HepG2 (cell line): ENCODE measurements around the gene CASKIN1.

ENCODE experiments used
- CEBPB ChIP-seq: IDR thresholded peaks from 2 replicates; pipeline ENCODE4 v1.6.1; 2011; ENCODE audit warnings: low read depth, low read length, improper control_type of control experiment, borderline replicate concordance
- MAFF ChIP-seq: IDR thresholded peaks from 2 replicates; pipeline ENCODE4 v1.6.1; 2011; ENCODE audit warnings: low read depth, low read length, improper control_type of control experiment
- NCOA1 ChIP-seq: sonication (generic); formaldehyde crosslinking; IDR thresholded peaks from 2 replicates; pipeline ENCODE4 v1.9.0; 2021; ENCODE audit warnings: missing genetic modification reagents
- NFIC ChIP-seq: IDR thresholded peaks from 2 replicates; pipeline ENCODE4 v1.6.1; 2012; ENCODE audit warnings: mild to moderate bottlenecking, low read length, inconsistent platforms
- PAX8 ChIP-seq: sonication (generic); formaldehyde crosslinking; IDR thresholded peaks from 2 replicates; pipeline ENCODE4 v1.8.0; 2022; ENCODE audit warnings: mild to moderate bottlenecking, missing genetic modification reagents, borderline replicate concordance
- PHF21A ChIP-seq: sonication (generic); formaldehyde crosslinking; IDR thresholded peaks from 2 replicates; pipeline ENCODE4 v1.5.0; 2020; ENCODE audit warnings: mild to moderate bottlenecking, missing genetic modification reagents
- POLR2AphosphoS5 ChIP-seq: IDR thresholded peaks from 2 replicates; pipeline ENCODE4 v1.6.1; 2012; ENCODE audit warnings: low read depth, low read length
- SIN3A ChIP-seq: IDR thresholded peaks from 2 replicates; pipeline ENCODE4 v1.6.1; 2011; ENCODE audit warnings: low read depth, mild to moderate bottlenecking, control low read depth, low read length, borderline replicate concordance
- ZBTB1 ChIP-seq: sonication (generic); formaldehyde crosslinking; IDR thresholded peaks from 2 replicates; pipeline ENCODE4 v1.4.0; 2020; ENCODE audit warnings: missing genetic modification reagents, borderline replicate concordance
- ZNF792 ChIP-seq: IDR thresholded peaks from 2 replicates; pipeline ENCODE4 v1.6.1; 2016
- TF ChIP-seq, protein P1 (sequence below): sonication (generic); formaldehyde crosslinking; IDR thresholded peaks from 2 replicates; pipeline ENCODE4 v1.5.0; 2020; ENCODE audit warnings: missing genetic modification reagents
- TF ChIP-seq, protein P2 (sequence below): IDR thresholded peaks from 2 replicates; pipeline ENCODE4 v1.6.1; 2016
- TF ChIP-seq, protein P3 (sequence below): sonication (generic); formaldehyde crosslinking; IDR thresholded peaks from 2 replicates; pipeline ENCODE4 v1.5.0; 2020; ENCODE audit warnings: mild to moderate bottlenecking, missing genetic modification reagents, moderate library complexity
- TF ChIP-seq, protein P4 (sequence below): sonication (generic); formaldehyde crosslinking; IDR thresholded peaks from 2 replicates; pipeline ENCODE4 v1.9.0; 2021; ENCODE audit warnings: mild to moderate bottlenecking, missing genetic modification reagents

DNA sequence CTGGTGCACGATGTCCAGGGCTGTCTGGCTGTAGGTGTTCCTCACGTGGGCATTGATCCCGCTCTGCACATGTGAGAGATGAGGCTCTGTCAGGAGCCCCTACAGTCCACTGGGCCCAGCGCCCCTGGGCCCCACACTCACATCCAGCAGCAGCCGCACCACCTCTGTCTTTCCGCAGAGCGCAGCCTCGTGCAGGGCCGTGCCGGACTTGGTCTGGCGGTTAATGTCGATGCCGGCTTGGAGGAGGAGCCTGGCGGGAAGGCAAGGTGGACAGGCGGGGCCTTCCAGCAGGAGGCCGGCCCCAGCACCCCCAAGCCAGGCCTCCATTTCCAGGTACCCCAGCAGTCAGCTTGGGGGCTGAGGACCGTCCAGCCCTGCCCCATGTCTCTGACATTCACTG, 9.2 kb downstream of the CASKIN1 start:
- TF ChIP-seq ZNF792 (CRISPR knock-in tag) (no peak), MAFF (no peak), CEBPB (no peak), PAX8 (no peak), SIN3A (no peak), NCOA1 (no peak), POLR2AphosphoS5 (no peak), ZBTB1 (CRISPR knock-in tag) (no peak), NFIC (no peak), PHF21A (CRISPR knock-in tag) (no peak)
- TF ChIP-seq, protein P1, sequence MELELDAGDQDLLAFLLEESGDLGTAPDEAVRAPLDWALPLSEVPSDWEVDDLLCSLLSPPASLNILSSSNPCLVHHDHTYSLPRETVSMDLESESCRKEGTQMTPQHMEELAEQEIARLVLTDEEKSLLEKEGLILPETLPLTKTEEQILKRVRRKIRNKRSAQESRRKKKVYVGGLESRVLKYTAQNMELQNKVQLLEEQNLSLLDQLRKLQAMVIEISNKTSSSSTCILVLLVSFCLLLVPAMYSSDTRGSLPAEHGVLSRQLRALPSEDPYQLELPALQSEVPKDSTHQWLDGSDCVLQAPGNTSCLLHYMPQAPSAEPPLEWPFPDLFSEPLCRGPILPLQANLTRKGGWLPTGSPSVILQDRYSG (CRISPR knock-in tag) = no peak
- TF ChIP-seq, protein P2, sequence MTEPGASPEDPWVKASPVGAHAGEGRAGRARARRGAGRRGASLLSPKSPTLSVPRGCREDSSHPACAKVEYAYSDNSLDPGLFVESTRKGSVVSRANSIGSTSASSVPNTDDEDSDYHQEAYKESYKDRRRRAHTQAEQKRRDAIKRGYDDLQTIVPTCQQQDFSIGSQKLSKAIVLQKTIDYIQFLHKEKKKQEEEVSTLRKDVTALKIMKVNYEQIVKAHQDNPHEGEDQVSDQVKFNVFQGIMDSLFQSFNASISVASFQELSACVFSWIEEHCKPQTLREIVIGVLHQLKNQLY = no peak
- TF ChIP-seq, protein P3, sequence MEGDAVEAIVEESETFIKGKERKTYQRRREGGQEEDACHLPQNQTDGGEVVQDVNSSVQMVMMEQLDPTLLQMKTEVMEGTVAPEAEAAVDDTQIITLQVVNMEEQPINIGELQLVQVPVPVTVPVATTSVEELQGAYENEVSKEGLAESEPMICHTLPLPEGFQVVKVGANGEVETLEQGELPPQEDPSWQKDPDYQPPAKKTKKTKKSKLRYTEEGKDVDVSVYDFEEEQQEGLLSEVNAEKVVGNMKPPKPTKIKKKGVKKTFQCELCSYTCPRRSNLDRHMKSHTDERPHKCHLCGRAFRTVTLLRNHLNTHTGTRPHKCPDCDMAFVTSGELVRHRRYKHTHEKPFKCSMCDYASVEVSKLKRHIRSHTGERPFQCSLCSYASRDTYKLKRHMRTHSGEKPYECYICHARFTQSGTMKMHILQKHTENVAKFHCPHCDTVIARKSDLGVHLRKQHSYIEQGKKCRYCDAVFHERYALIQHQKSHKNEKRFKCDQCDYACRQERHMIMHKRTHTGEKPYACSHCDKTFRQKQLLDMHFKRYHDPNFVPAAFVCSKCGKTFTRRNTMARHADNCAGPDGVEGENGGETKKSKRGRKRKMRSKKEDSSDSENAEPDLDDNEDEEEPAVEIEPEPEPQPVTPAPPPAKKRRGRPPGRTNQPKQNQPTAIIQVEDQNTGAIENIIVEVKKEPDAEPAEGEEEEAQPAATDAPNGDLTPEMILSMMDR = no peak
- TF ChIP-seq, protein P4, sequence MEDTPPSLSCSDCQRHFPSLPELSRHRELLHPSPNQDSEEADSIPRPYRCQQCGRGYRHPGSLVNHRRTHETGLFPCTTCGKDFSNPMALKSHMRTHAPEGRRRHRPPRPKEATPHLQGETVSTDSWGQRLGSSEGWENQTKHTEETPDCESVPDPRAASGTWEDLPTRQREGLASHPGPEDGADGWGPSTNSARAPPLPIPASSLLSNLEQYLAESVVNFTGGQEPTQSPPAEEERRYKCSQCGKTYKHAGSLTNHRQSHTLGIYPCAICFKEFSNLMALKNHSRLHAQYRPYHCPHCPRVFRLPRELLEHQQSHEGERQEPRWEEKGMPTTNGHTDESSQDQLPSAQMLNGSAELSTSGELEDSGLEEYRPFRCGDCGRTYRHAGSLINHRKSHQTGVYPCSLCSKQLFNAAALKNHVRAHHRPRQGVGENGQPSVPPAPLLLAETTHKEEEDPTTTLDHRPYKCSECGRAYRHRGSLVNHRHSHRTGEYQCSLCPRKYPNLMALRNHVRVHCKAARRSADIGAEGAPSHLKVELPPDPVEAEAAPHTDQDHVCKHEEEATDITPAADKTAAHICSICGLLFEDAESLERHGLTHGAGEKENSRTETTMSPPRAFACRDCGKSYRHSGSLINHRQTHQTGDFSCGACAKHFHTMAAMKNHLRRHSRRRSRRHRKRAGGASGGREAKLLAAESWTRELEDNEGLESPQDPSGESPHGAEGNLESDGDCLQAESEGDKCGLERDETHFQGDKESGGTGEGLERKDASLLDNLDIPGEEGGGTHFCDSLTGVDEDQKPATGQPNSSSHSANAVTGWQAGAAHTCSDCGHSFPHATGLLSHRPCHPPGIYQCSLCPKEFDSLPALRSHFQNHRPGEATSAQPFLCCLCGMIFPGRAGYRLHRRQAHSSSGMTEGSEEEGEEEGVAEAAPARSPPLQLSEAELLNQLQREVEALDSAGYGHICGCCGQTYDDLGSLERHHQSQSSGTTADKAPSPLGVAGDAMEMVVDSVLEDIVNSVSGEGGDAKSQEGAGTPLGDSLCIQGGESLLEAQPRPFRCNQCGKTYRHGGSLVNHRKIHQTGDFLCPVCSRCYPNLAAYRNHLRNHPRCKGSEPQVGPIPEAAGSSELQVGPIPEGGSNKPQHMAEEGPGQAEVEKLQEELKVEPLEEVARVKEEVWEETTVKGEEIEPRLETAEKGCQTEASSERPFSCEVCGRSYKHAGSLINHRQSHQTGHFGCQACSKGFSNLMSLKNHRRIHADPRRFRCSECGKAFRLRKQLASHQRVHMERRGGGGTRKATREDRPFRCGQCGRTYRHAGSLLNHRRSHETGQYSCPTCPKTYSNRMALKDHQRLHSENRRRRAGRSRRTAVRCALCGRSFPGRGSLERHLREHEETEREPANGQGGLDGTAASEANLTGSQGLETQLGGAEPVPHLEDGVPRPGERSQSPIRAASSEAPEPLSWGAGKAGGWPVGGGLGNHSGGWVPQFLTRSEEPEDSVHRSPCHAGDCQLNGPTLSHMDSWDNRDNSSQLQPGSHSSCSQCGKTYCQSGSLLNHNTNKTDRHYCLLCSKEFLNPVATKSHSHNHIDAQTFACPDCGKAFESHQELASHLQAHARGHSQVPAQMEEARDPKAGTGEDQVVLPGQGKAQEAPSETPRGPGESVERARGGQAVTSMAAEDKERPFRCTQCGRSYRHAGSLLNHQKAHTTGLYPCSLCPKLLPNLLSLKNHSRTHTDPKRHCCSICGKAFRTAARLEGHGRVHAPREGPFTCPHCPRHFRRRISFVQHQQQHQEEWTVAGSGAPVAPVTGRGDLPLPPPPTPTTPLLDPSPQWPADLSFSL = no peak
